ENCODE measurements around the gene BAK1.

Gene BAK1

GRCh38 chr6:33584700-33585402 is 4.8 kb upstream of the BAK1 start:
- no peak for DNase-seq
- no peak overlapping the region for H3K4me3 ChIP-seq (ENCODE audit: low read depth, low read length)
- no peak for TF ChIP-seq CTCF (IDR thresholded peaks at IDR 0.05; ENCODE audit: low read depth, low read length, missing control alignments)
- no peaks in the 10 kb centered on the region for H3K36me3 ChIP-seq (replicated peaks)
- in situ Hi-C loops (cut with HindIII; ENCODE audit: low pct_ligation_motif_present, low sequenced_read_pairs) = no loop called here
- no peak overlapping the region for H3K27ac ChIP-seq
- no peaks in the 10 kb centered on the region for H3K27me3 ChIP-seq (replicated peaks)

GRCh38 chr6:33583591-33584155 is 3.6 kb upstream of the BAK1 start:
- in situ Hi-C loops (cut with HindIII; ENCODE audit: low pct_ligation_motif_present, low sequenced_read_pairs) = no loop called here
- peak; percentile 67 for TF ChIP-seq CTCF (IDR thresholded peaks at IDR 0.05; ENCODE audit: low read depth, low read length, missing control alignments)
- Histone ChIP-seq H3K36me3 (replicated peaks) (no peaks in the 10 kb centered on the region), H3K27ac (no peak overlapping the region), H3K4me3 (ENCODE audit: low read depth, low read length) (no peak overlapping the region), H3K27me3 (replicated peaks) (no peaks in the 10 kb centered on the region)
- no peak for DNase-seq

GRCh38 chr6:33581186-33581585 is 1.1 kb upstream of the BAK1 start:
- no peaks in the 10 kb centered on the region for H3K27me3 ChIP-seq (replicated peaks)
- peaks cover 12% of the 10 kb centered on the region for H3K36me3 ChIP-seq (replicated peaks)
- no peak for TF ChIP-seq CTCF (IDR thresholded peaks at IDR 0.05; ENCODE audit: low read depth, low read length, missing control alignments)
- no peak for DNase-seq
- H3K4me3 ChIP-seq (ENCODE audit: low read depth, low read length) = no peak overlapping the region
- H3K27ac ChIP-seq = no peak overlapping the region
- in situ Hi-C loops (cut with HindIII; ENCODE audit: low pct_ligation_motif_present, low sequenced_read_pairs) = no loop called here

- in situ Hi-C loops (cut with HindIII; ENCODE audit: low pct_ligation_motif_present, low sequenced_read_pairs) = no loop called here
- TF ChIP-seq CTCF (IDR thresholded peaks at IDR 0.05; ENCODE audit: low read depth, low read length, missing control alignments) = no peak
- peaks cover 36% of the 10 kb centered on the region for H3K36me3 ChIP-seq (replicated peaks)
- peak overlapping the region; percentile 85 for H3K4me3 ChIP-seq (ENCODE audit: low read depth, low read length)
- DNase-seq = no peak
- no peaks in the 10 kb centered on the region for H3K27me3 ChIP-seq (replicated peaks)
- H3K27ac ChIP-seq = no peak overlapping the region
Observed at GRCh38 chr6:33578588-33579011, 1.5 kb downstream of the BAK1 start.

GRCh38 chr6:33578164-33578563 is 1.9 kb downstream of the BAK1 start:
- Histone ChIP-seq H3K27me3 (replicated peaks) (no peaks in the 10 kb centered on the region), H3K27ac (no peak overlapping the region), H3K36me3 (replicated peaks) (peaks cover 36% of the 10 kb centered on the region), H3K4me3 (ENCODE audit: low read depth, low read length) (no peak overlapping the region)
- DNase-seq = no peak
- in situ Hi-C loops (cut with HindIII; ENCODE audit: low pct_ligation_motif_present, low sequenced_read_pairs) = no loop called here
- no peak for TF ChIP-seq CTCF (IDR thresholded peaks at IDR 0.05; ENCODE audit: low read depth, low read length, missing control alignments)
